RWPE2 (cell line): Measurements from ENCODE around the gene CTCF.

Experiments
- ATAC-seq: fragments of 200-7000 bp; cut with Tn5 transposase; 3 replicates; pipeline ENCODE4 v1.9.1; 2021; ENCODE audit warnings: low read depth
- DNase-seq: peaks from one replicate; pipeline ENCODE4 v3.0.0-alpha.2; 2020; ENCODE audit warnings: low spot score
- H3K27ac ChIP-seq: fragments of 450-650 bp; 2 replicates; pipeline ENCODE4 v1.5.1; 2017; ENCODE audit warnings: mild to moderate bottlenecking; ENCODE audit not compliant: poor library complexity, severe bottlenecking
- H3K27me3 ChIP-seq: fragments of 250-450 bp; sonication (Bioruptor Pico); 2 replicates; pipeline ENCODE4 v1.5.1; 2021; ENCODE audit warnings: mild to moderate bottlenecking, moderate library complexity; ENCODE audit not compliant: insufficient read depth, poor library complexity, severe bottlenecking
- H3K36me3 ChIP-seq: fragments of 250-450 bp; sonication (Bioruptor Pico); 2 replicates; pipeline ENCODE4 v1.5.1; 2020; ENCODE audit warnings: low read depth, mild to moderate bottlenecking, moderate library complexity
- H3K4me1 ChIP-seq: fragments of 250-450 bp; sonication (Bioruptor Pico); 2 replicates; pipeline ENCODE4 v1.5.1; 2021; ENCODE audit warnings: mild to moderate bottlenecking, moderate library complexity; ENCODE audit not compliant: insufficient read depth, poor library complexity, severe bottlenecking
- H3K4me3 ChIP-seq: fragments of 250-450 bp; sonication (Bioruptor Pico); 2 replicates; pipeline ENCODE4 v1.5.1; 2021; ENCODE audit warnings: mild to moderate bottlenecking, moderate library complexity; ENCODE audit not compliant: severe bottlenecking
- H3K9me3 ChIP-seq: fragments of 250-450 bp; sonication (Bioruptor Pico); 2 replicates; pipeline ENCODE4 v1.5.1; 2021; ENCODE audit warnings: mild to moderate bottlenecking, moderate library complexity; ENCODE audit not compliant: severe bottlenecking
- TF ChIP-seq, protein P1 (sequence below): fragments of 450-650 bp; IDR thresholded peaks from one replicate; pipeline ENCODE4 v1.5.1; 2017; ENCODE audit warnings: mild to moderate bottlenecking, moderate library complexity; ENCODE audit not compliant: poor library complexity, severe bottlenecking

The CTCF gene

DNA sequence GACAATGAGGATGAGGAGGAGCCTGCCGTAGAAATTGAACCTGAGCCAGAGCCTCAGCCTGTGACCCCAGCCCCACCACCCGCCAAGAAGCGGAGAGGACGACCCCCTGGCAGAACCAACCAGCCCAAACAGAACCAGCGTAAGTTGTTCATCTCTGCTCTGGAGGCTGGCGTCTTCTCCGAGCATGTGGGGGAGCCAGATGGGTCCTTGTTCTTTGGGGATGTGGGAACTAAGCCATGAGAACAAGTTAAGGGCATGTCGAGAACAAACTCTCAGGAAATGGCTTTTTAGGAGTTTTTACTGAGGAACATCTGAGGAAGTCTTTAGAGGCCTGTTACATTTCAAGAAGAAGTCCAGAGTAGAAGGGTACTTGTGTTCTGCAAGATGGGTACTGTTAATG is 74.4 kb downstream of the CTCF start:
- H3K27me3 ChIP-seq = no peaks in the 10 kb centered on the region
- no peak for ATAC-seq
- H3K36me3 ChIP-seq = peaks cover 65% of the 10 kb centered on the region

DNA sequence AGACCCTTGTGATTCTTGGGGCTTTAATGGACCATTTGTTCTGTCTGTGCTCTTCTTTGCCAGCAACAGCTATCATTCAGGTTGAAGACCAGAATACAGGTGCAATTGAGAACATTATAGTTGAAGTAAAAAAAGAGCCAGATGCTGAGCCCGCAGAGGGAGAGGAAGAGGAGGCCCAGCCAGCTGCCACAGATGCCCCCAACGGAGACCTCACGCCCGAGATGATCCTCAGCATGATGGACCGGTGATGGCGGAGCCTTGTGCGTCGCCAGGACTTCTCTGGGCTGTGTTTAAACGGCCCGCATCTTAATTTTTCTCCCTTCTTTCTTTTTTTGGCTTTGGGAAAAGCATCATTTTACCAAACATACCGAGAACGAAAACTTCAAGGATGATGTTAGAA is 75.3 kb downstream of the CTCF start:
- Histone ChIP-seq H3K36me3 (peaks cover 58% of the 10 kb centered on the region), H3K4me1 (no peaks in the 10 kb centered on the region), H3K9me3 (no peaks in the 10 kb centered on the region), H3K27ac (no peak overlapping the region), H3K27me3 (no peaks in the 10 kb centered on the region), H3K4me3 (no peak overlapping the region)
- TF ChIP-seq, protein P1, sequence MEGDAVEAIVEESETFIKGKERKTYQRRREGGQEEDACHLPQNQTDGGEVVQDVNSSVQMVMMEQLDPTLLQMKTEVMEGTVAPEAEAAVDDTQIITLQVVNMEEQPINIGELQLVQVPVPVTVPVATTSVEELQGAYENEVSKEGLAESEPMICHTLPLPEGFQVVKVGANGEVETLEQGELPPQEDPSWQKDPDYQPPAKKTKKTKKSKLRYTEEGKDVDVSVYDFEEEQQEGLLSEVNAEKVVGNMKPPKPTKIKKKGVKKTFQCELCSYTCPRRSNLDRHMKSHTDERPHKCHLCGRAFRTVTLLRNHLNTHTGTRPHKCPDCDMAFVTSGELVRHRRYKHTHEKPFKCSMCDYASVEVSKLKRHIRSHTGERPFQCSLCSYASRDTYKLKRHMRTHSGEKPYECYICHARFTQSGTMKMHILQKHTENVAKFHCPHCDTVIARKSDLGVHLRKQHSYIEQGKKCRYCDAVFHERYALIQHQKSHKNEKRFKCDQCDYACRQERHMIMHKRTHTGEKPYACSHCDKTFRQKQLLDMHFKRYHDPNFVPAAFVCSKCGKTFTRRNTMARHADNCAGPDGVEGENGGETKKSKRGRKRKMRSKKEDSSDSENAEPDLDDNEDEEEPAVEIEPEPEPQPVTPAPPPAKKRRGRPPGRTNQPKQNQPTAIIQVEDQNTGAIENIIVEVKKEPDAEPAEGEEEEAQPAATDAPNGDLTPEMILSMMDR = no peak
- DNase-seq (no peak), ATAC-seq (no peak)

More for the DNA sequence above, 74.4 kb downstream of the CTCF start:
- H3K9me3 ChIP-seq = no peaks in the 10 kb centered on the region
- no peaks in the 10 kb centered on the region for H3K4me1 ChIP-seq
- TF ChIP-seq, protein P1 = no peak
- no peak overlapping the region for H3K27ac ChIP-seq
- no peak overlapping the region for H3K4me3 ChIP-seq
- no peak for DNase-seq

GRCh38 chr16:67641779-67642708 is 79.7 kb downstream of the CTCF start:
- Histone ChIP-seq H3K27me3 (peaks cover 19% of the 10 kb centered on the region), H3K4me3 (no peak overlapping the region), H3K27ac (no peak overlapping the region), H3K36me3 (peaks cover 22% of the 10 kb centered on the region), H3K4me1 (no peaks in the 10 kb centered on the region), H3K9me3 (no peaks in the 10 kb centered on the region)
- DNase-seq (no peak), ATAC-seq (peak; percentile 29)
- TF ChIP-seq, protein P1 = no peak

GRCh38 chr16:67644038-67644437 is 81.7 kb downstream of the CTCF start:
- H3K4me1 ChIP-seq = no peaks in the 10 kb centered on the region
- no peaks in the 10 kb centered on the region for H3K9me3 ChIP-seq
- no peak for ATAC-seq
- peaks cover 3% of the 10 kb centered on the region for H3K36me3 ChIP-seq
- H3K27ac ChIP-seq = no peak overlapping the region
- H3K27me3 ChIP-seq = peaks cover 38% of the 10 kb centered on the region
- TF ChIP-seq, protein P1 = no peak
- no peak for DNase-seq
- H3K4me3 ChIP-seq = no peak overlapping the region
